HG03442 (cell line): ENCODE measurements around the gene ZNF446.
"Not testable (repeated sequence)": the region's sequence is repeated elsewhere in the genome, so short reads cannot be mapped to it uniquely, and the experiment has no call there.

Experiments
- ATAC-seq: cut with Tn5 transposase; IDR thresholded peaks from one replicate; pipeline ENCODE4 v1.9.1; 2021; ENCODE audit warnings: mild to moderate bottlenecking, moderate library complexity; ENCODE audit not compliant: unreplicated experiment

ZNF446 gene

GRCh38 chr19:58475714-58476497 lies at the start of gene ZNF446:
TSS of gene ZNF446 (plus strand) at chr19:58476352. CDS start at chr19:58477219, 867 bp downstream.
- peak; percentile 74 for ATAC-seq

- no peak for ATAC-seq
Measured at GRCh38 chr19:58428617-58429016, 47.5 kb upstream of the ZNF446 start.

GRCh38 chr19:58429745-58430144 lies 46.4 kb upstream of the ZNF446 start:
- no peak for ATAC-seq

GRCh38 chr19:58434217-58434616 lies 41.9 kb upstream of the ZNF446 start:
- no peak for ATAC-seq

- peak; percentile 95 for ATAC-seq
Measured at GRCh38 chr19:58439576-58440554, 36.3 kb upstream of the ZNF446 start, which contains the start of gene ZNF132. TSS of gene ZNF132 (minus strand) at chr19:58440153. CDS start at chr19:58439821, 332 bp downstream.

GRCh38 chr19:58440556-58440955 lies 35.6 kb upstream of the ZNF446 start:
- ATAC-seq: no peak

GRCh38 chr19:58442986-58443385 lies 33.2 kb upstream of the ZNF446 start:
- ATAC-seq: not testable (repeated sequence)

GRCh38 chr19:58448860-58449259 lies 27.3 kb upstream of the ZNF446 start:
- ATAC-seq: not testable (repeated sequence)

- ATAC-seq: not testable (repeated sequence)
Measured at GRCh38 chr19:58449980-58450379, 26.2 kb upstream of the ZNF446 start.

GRCh38 chr19:58450856-58451357 lies 25.2 kb upstream of the ZNF446 start:
- ATAC-seq: peak; percentile 11

GRCh38 chr19:58451358-58452101 lies 24.6 kb upstream of the ZNF446 start, which contains the start of gene ZNF324B:
TSS of gene ZNF324B (plus strand) at chr19:58451622. CDS start at chr19:58453702, 2,080 bp downstream.
- peak; percentile 87 for ATAC-seq

GRCh38 chr19:58453743-58454142 lies 22.4 kb upstream of the ZNF446 start:
- ATAC-seq: no peak

- no peak for ATAC-seq
Measured at GRCh38 chr19:58455306-58455705, 20.8 kb upstream of the ZNF446 start.

GRCh38 chr19:58456111-58456510 lies 20.0 kb upstream of the ZNF446 start:
- ATAC-seq: no peak

GRCh38 chr19:58460039-58460438 lies 16.1 kb upstream of the ZNF446 start:
- ATAC-seq: no peak

- ATAC-seq: peak; percentile 17
Measured at GRCh38 chr19:58466089-58466759, 9.9 kb upstream of the ZNF446 start.

- ATAC-seq: peak; percentile 85
Measured at GRCh38 chr19:58466760-58467589, 9.2 kb upstream of the ZNF446 start, which contains the start of gene ZNF324. TSS of gene ZNF324 (plus strand) at chr19:58467080. CDS start at chr19:58469186, 2,106 bp downstream.

GRCh38 chr19:58468216-58468839 lies 7.8 kb upstream of the ZNF446 start:
- ATAC-seq: no peak
